Epithelial cell of esophagus (primary cell): ENCODE measurements around the gene TRAPPC12.

Source experiments
- DNase-seq: peaks from one replicate; pipeline ENCODE4 v3.0.0; 2010; ENCODE audit warnings: low read depth
- H3K4me3 ChIP-seq: 2 replicates; pipeline ENCODE4 v1.5.1; 2011; ENCODE audit warnings: mild to moderate bottlenecking, low read length, control low read depth
- CTCF ChIP-seq: IDR thresholded peaks from 2 replicates; pipeline ENCODE4 v1.5.1; 2011; ENCODE audit warnings: low read depth, mild to moderate bottlenecking, low read length, control low read depth, inconsistent platforms; ENCODE audit not compliant: insufficient read depth; ENCODE audit errors: missing control alignments

TRAPPC12 gene

GRCh38 chr2:3516831-3517230, 137.3 kb downstream of the TRAPPC12 start:
- DNase-seq, result no peak
- no peak overlapping the region for H3K4me3 ChIP-seq
- no peak for TF ChIP-seq CTCF

- no peak for TF ChIP-seq CTCF
- H3K4me3 ChIP-seq, result peak overlapping the region; percentile 60
- no peak for DNase-seq
These were observed 138.5 kb downstream of the TRAPPC12 start for GRCh38 chr2:3517948-3518495.

GRCh38 chr2:3518496-3519254, 139.2 kb downstream of the TRAPPC12 start:
- no peak for TF ChIP-seq CTCF
- peak overlapping the region; percentile 60 for H3K4me3 ChIP-seq
- peak; percentile 96 for DNase-seq

GRCh38 chr2:3519255-3520205, 140.0 kb downstream of the TRAPPC12 start, which contains the start of gene ADI1:
Gene ADI1, minus strand, starts transcription at chr2:3519531. Its CDS starts 44 bp downstream, at chr2:3519487.
- no peak for TF ChIP-seq CTCF
- DNase-seq, result peak; percentile 82
- peak within 1 kb of the TSS; percentile 60 for H3K4me3 ChIP-seq

GRCh38 chr2:3520591-3520990, 141.1 kb downstream of the TRAPPC12 start:
- no peak for TF ChIP-seq CTCF
- DNase-seq, result no peak
- H3K4me3 ChIP-seq, result no peak overlapping the region

- no peak overlapping the region for H3K4me3 ChIP-seq
- DNase-seq, result no peak
- TF ChIP-seq CTCF, result no peak
These were observed 143.5 kb downstream of the TRAPPC12 start for GRCh38 chr2:3522961-3523421.
